A549 treated with Hydrocortisone at 1 μM for 4 hours (cell line): ENCODE results near the gene FAM236D. TPM values are rescaled to one million over a fixed set of nuclear protein-coding genes. Genes with fewer than 3 reads are reported as not detected.

ENCODE experiments used
- total RNA-seq: library from RNA; stranded (reverse); fragments of 200-300 nt; extraction: Qiagen RNA extraction; gene quantifications from 5 replicates; pipeline ENCODE4 v1.2.3, GENCODE V29; 2022

The FAM236D gene
- not detected in 5 replicates for total RNA-seq

GRCh38 chrX:72808110-72808509 is at the start of gene FAM236D:
TSS of gene FAM236D (minus strand) at chrX:72808210. CDS start at chrX:72808110, 100 bp downstream.

GRCh38 chrX:72782560-72782959 is 25.4 kb downstream of the FAM236D start, which contains the start of gene FAM236B:
TSS of gene FAM236B (minus strand) at chrX:72782660. CDS start at chrX:72782560, 100 bp downstream.

GRCh38 chrX:72776653-72777466 is 31.1 kb downstream of the FAM236D start, which contains the start of gene DMRTC1B:
TSS of gene DMRTC1B (plus strand) at chrX:72776890. CDS start at chrX:72845136, 68,246 bp downstream.

Other genes with a start within 250 kb of the FAM236D start
- 26.2 to 30.1 TPM (median 27.9 TPM) in 5 replicates for gene HDAC8, start 235.4 kb downstream of the FAM236D start, total RNA-seq
- 25.5 to 33.2 TPM (median 29.5 TPM) in 5 replicates for gene PHKA1, start 93.9 kb downstream of the FAM236D start, total RNA-seq
- gene DMRTC1B, start 31.3 kb downstream of the FAM236D start, total RNA-seq, result not detected in 5 replicates
- not detected in 5 replicates for gene FAM236B, start 25.6 kb downstream of the FAM236D start, total RNA-seq
- gene FAM236C, start 104.4 kb upstream of the FAM236D start, total RNA-seq, result not detected in 5 replicates
- gene FAM236A, start 130.0 kb upstream of the FAM236D start, total RNA-seq, result not detected in 5 replicates
- gene DMRTC1, start 135.6 kb upstream of the FAM236D start, total RNA-seq, result 0.17 TPM in 1 of 5 replicates, not detected in the others
- not detected in 5 replicates for gene PABPC1L2B, start 194.7 kb upstream of the FAM236D start, total RNA-seq